Rectal smooth muscle tissue (tissue), 1 donor: ENCODE data around the gene SPINK13.

Experiments
- H3K27ac ChIP-seq: one replicate; pipeline ENCODE4 v1.7.0; 2013; ENCODE audit warnings: low read depth, low read length, inconsistent platforms
- H3K27me3 ChIP-seq: one replicate; pipeline ENCODE4 v1.7.0; 2013; ENCODE audit warnings: low read length; ENCODE audit not compliant: control insufficient read depth, insufficient read depth
- H3K36me3 ChIP-seq: one replicate; pipeline ENCODE4 v1.7.0; 2013; ENCODE audit warnings: low read length; ENCODE audit not compliant: control insufficient read depth, insufficient read depth
- H3K4me1 ChIP-seq: one replicate; pipeline ENCODE4 v1.7.0; 2013; ENCODE audit warnings: low read length; ENCODE audit not compliant: control insufficient read depth, insufficient read depth
- H3K4me3 ChIP-seq: one replicate; pipeline ENCODE4 v1.7.0; 2013; ENCODE audit warnings: low read length
- H3K9ac ChIP-seq: one replicate; pipeline ENCODE4 v1.7.0; 2013; ENCODE audit warnings: low read length

The SPINK13 gene, protein sequence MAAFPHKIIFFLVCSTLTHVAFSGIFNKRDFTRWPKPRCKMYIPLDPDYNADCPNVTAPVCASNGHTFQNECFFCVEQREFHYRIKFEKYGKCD

DNA sequence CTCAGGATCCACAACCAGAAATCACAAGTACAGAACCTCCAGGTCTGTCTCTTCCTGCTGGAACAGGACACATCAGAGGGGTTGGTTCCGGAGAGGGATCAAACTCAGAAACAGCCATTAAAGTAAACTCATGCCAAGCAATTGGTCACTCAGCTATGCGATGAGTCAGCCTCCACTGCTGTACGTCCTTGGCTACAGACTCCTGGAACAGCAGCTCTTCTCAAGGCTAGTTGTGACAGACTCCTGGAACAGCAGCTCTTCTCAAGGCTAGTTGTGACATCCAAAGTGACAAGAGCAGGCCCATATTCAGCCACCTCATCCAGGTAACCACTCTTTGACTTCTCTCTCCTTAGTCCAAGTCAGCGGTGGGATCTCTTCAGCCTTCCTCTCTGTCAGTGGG, at the start of gene SPINK13:
SPINK13 (plus strand) TSS at position 229 of the 400 bp plus-strand sequence. CDS start 1,279 bp downstream, outside the sequence.
- no peak within 1 kb of the TSS for H3K9ac ChIP-seq
- no peaks in the 10 kb centered on the region for H3K36me3 ChIP-seq
- no peaks in the 10 kb centered on the region for H3K27me3 ChIP-seq
- H3K27ac ChIP-seq = no peak within 1 kb of the TSS
- no peak within 1 kb of the TSS for H3K4me3 ChIP-seq
- no peaks in the 10 kb centered on the region for H3K4me1 ChIP-seq

DNA sequence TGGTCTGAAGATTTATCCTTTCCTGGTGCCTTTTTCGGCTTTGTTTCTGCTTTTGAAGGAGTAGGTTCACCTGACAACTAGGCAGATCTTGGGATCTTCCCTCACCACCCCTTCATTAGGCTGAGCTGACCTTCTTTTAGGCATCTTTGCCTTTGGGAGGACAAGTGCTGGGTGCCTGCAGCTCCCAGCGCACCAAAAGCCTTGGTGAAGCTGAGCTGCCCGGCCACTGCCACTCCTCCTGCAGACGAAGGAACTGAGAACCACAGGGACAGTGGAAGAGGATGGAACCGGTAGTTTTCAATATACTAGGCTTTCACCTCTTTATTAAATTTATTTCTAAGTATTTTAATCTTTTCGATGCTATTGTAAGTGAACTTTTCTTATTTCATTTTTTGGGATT, 47.1 kb upstream of the SPINK13 start:
- Histone ChIP-seq H3K9ac (no peak overlapping the region), H3K36me3 (no peaks in the 10 kb centered on the region), H3K4me3 (no peak overlapping the region), H3K27me3 (no peaks in the 10 kb centered on the region), H3K4me1 (no peaks in the 10 kb centered on the region), H3K27ac (no peak overlapping the region)

DNA sequence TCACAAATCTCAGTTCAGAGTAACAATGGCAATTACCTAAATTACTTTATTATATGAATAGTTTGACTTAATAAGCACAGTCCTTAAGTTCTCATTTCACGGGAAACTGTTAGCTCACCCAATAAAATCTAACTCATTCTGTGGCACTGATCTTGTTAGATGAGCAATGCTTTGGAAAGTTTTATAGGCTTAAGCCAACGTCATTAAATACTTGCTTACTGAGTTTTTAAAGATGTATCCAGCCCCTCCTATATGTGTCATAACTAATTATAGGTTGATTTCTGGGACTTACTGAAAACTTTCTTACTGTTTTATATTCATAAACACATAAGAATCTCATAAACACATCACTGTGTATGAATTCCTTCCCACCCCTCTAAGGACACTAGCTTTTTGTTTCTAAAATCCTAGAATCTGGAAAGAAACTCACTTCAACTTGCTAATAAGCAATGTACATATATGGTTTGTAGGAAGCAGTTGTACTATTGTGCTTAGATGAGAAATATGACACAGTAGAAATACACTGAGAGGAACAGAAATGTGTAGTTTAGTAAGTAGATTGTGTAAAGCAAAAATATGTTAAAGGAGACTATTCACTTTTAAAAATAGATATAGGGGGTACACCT, 44.4 kb upstream of the SPINK13 start:
- no peak overlapping the region for H3K9ac ChIP-seq
- no peaks in the 10 kb centered on the region for H3K36me3 ChIP-seq
- no peaks in the 10 kb centered on the region for H3K27me3 ChIP-seq
- H3K4me3 ChIP-seq = no peak overlapping the region
- H3K4me1 ChIP-seq = no peaks in the 10 kb centered on the region
- H3K27ac ChIP-seq = no peak overlapping the region

DNA sequence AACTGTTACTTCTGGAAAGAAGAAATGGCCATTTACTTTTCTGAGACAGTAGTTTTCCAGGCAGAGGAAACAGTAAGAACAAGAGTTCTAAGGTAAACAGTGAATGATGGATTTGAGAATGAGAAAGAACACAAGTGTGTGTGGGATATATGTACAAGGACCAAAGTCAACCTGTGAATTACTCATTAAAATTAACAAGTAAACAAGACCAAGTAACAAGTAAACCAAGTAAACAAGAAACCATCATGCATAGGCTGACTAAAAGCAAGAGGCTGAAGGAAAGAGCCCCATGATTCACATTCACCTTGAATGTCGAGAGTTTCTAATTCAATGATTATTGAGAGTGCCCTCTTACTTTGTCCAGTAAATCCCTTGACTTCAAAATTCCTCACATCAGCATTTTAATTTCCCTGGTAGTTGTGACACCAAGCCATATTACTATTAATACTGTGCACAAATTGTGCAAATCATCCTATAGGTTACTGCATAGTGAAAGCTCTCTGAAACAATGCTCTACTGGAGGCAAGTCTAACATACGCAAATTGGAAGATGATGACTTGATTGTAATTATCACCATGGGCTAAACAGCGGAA, 40.1 kb upstream of the SPINK13 start:
- Histone ChIP-seq H3K4me3 (no peak overlapping the region), H3K36me3 (no peaks in the 10 kb centered on the region), H3K4me1 (no peaks in the 10 kb centered on the region), H3K27ac (no peak overlapping the region), H3K9ac (no peak overlapping the region), H3K27me3 (no peaks in the 10 kb centered on the region)

DNA sequence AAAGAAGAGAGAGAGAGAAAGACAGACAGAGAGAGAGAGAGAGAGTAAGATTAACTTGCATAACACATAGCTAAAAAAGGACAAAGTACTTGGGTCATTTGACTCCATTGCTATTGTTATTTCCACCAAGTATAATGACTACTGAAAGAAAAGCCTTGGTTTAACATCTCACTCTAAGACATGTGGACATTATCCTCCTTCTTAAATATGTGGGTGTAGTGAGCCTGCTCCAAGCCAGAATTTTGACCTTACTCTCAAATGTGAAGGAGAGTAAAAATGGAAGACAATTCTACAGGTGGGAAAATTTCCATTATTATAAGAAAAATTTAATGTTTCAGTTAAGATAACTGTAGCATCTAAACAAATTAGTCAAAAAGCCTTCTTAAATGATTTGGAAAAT, 38.8 kb upstream of the SPINK13 start:
- no peak overlapping the region for H3K4me3 ChIP-seq
- H3K36me3 ChIP-seq = no peaks in the 10 kb centered on the region
- H3K9ac ChIP-seq = no peak overlapping the region
- H3K4me1 ChIP-seq = no peaks in the 10 kb centered on the region
- no peaks in the 10 kb centered on the region for H3K27me3 ChIP-seq
- no peak overlapping the region for H3K27ac ChIP-seq

DNA sequence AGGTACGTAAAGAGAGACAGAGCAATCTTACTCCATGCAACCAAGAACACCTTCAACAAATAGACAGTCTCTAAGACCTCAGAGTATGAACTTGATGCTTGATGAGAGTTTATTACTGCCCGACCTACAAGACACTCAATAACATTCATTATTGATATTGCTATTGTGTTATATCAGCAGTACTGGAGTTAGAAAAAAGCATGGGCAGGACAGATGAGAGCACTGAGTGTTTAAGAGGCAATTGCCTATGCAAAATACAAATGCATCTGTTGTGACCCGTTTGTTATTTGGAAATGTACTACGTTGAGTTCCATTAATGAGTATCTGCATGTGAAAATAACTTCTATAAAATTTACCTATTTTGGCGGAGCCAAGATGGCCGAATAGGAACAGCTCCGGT, 38.4 kb upstream of the SPINK13 start:
- no peaks in the 10 kb centered on the region for H3K36me3 ChIP-seq
- H3K27ac ChIP-seq = no peak overlapping the region
- H3K9ac ChIP-seq = no peak overlapping the region
- no peak overlapping the region for H3K4me3 ChIP-seq
- no peaks in the 10 kb centered on the region for H3K4me1 ChIP-seq
- no peaks in the 10 kb centered on the region for H3K27me3 ChIP-seq

DNA sequence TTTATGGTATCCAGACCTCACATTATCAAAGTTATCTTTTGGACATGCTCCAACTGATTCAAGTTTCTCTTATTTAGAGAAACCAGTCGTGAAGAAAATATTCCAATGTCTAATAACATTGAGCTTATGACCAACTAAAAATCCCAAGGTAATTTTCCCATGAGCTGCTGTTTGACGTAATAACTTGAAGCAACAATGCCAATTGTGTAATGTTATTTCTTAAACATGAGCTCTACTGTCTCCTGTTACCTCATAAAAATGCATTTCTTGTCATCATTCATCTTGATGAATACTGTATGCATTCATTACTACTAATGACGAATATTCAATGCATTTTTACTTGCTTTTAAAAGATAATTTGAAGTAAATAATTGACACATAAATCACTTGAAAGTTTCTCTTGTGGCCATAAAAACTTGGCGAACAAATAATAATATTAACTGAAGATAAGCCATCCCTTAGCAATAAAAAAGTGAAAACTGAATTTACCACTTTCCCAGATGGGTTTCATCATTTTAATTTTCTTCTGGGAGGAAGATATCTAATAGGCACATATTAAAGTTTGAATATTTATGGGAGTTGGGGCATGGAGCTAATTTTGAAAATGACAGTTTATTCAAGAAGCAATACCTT, 30.7 kb upstream of the SPINK13 start:
- H3K9ac ChIP-seq = no peak overlapping the region
- no peaks in the 10 kb centered on the region for H3K36me3 ChIP-seq
- H3K4me3 ChIP-seq = no peak overlapping the region
- no peaks in the 10 kb centered on the region for H3K27me3 ChIP-seq
- H3K4me1 ChIP-seq = no peaks in the 10 kb centered on the region
- H3K27ac ChIP-seq = no peak overlapping the region

DNA sequence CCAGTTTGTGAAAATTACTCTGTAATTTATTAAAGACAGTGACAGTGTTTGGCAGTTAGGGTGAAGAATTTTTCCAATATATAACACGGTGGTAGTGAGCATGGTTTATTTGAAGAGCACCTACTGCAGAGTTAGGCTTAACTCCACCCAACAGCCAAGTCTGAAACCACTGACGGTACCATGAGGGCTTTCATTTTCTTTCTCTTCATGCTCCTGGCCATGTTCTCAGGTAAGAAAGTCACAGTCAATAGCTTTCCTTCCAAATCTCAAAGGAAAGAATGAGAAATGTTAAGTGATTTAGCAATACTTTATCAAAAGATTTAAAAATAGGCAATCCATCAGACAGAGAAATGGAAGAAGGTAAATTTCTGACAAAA, 30.2 kb upstream of the SPINK13 start, which contains the start of gene MARCOL:
MARCOL (plus strand) TSS at position 108 of the 377 bp plus-strand sequence; CDS start at position 181, 73 bp downstream.
- Histone ChIP-seq H3K27me3 (no peaks in the 10 kb centered on the region), H3K4me1 (no peaks in the 10 kb centered on the region), H3K4me3 (no peak within 1 kb of the TSS), H3K36me3 (no peaks in the 10 kb centered on the region), H3K27ac (no peak within 1 kb of the TSS), H3K9ac (no peak within 1 kb of the TSS)

DNA sequence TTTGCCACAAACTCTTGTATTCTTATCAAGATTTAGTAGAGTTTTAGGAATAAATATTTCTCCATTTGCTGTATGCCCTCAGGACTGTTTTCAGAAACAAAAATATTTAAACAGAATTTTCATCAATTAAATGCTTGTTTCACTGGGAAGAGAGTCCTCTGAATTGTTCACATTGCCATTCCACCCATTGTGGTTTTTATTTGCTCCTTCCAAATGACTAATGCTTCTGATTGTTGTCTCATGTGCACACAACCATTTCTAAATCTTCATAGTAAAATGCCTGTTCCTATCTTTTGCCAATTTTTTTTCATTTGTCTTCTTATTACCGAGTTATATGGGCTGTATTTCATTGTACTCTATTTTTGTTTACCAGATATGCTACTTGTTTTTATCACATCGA, 19.7 kb upstream of the SPINK13 start:
- Histone ChIP-seq H3K27me3 (no peaks in the 10 kb centered on the region), H3K9ac (no peak overlapping the region), H3K4me1 (no peaks in the 10 kb centered on the region), H3K4me3 (no peak overlapping the region), H3K27ac (no peak overlapping the region), H3K36me3 (no peaks in the 10 kb centered on the region)

DNA sequence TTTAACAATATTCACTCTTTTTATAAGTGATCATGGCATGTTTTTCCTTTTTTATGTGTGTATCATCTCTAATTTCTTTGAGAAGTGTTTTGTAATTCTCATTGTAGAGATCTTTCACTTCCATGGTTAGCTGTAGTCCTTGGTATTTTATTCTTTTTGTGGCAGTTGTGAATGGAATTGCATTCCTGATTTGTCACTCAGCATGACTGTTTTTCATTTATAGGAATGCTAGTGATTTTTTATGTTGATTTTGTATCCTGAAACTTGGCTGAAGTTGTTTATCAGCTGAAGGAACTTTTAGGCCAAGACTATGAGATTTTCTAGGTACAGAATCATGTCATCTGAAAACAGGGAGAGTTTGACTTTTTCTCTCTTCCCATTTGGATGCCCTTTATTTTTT, 13.1 kb upstream of the SPINK13 start:
- no peak overlapping the region for H3K27ac ChIP-seq
- H3K9ac ChIP-seq = no peak overlapping the region
- H3K27me3 ChIP-seq = no peaks in the 10 kb centered on the region
- H3K4me1 ChIP-seq = no peaks in the 10 kb centered on the region
- no peaks in the 10 kb centered on the region for H3K36me3 ChIP-seq
- H3K4me3 ChIP-seq = no peak overlapping the region

DNA sequence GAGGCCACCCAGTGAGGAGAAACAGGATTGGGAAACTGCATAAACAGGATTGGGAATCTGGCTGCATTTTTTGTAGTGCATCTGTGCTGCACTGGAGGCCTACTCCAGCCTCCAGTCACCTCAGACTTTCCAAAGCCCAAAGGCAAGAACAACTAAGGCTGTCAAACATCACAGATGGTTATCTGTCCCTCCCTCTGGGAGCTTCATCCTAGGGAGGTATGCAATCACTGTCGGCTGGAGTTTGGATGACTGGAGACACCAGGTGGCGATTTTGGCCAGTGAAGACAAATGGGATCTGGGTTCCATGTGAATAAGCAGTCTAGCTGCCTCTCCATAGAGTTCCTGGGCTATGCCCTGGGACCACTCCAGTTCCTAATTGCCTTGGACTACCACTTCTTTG, 9.3 kb upstream of the SPINK13 start:
- H3K27ac ChIP-seq = no peak overlapping the region
- H3K9ac ChIP-seq = no peak overlapping the region
- H3K27me3 ChIP-seq = no peaks in the 10 kb centered on the region
- no peaks in the 10 kb centered on the region for H3K4me1 ChIP-seq
- no peak overlapping the region for H3K4me3 ChIP-seq
- H3K36me3 ChIP-seq = no peaks in the 10 kb centered on the region

DNA sequence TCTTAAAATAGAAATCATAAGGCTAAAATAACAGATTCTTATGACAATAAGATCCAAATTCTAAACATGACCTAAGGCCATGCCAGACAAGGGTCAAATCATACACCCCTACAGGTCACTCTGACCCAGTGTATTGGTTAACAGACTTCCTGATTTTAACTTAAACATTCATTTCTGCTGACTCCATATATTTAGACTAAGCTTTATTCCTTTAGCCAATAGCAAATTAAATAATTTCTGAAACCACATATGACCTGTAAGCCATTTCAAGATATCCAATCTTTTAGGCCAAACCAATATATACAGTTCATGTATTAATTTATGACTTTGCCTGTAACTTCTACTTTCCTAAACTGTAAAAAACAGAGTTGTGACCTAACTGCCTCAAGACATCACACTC, 7.4 kb upstream of the SPINK13 start:
- no peaks in the 10 kb centered on the region for H3K4me1 ChIP-seq
- H3K36me3 ChIP-seq = no peaks in the 10 kb centered on the region
- H3K4me3 ChIP-seq = no peak overlapping the region
- no peak overlapping the region for H3K9ac ChIP-seq
- no peak overlapping the region for H3K27ac ChIP-seq
- H3K27me3 ChIP-seq = no peaks in the 10 kb centered on the region

DNA sequence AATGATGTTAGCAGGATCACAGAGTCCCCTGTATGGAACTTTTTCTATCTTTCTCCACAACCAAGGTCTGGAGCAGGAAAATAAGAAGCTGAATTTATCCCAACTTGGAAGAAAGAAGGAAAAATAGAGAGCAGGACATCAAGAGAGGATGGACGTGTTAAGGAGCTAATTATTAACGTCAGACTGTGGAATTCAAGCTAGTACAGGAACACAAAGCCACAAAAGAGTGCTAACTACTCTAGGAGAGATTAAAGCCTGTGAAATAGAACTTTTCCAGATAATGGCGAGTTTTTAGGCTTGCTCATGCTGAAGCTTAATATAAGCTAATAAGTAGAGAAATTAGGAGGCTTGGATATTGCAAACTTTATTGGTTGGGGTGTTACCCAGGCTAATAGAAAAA, 632 bp upstream of the SPINK13 start:
- Histone ChIP-seq H3K36me3 (no peaks in the 10 kb centered on the region), H3K4me3 (no peak overlapping the region), H3K27ac (no peak overlapping the region)

More for the DNA sequence above, 632 bp upstream of the SPINK13 start:
- H3K9ac ChIP-seq = no peak overlapping the region
- no peaks in the 10 kb centered on the region for H3K27me3 ChIP-seq
- no peaks in the 10 kb centered on the region for H3K4me1 ChIP-seq
